ENCODE results near the gene VPS33B.
A peak's percentile ranks its signal among the peaks of the same experiment; 100 is the strongest.

Gene VPS33B

DNA sequence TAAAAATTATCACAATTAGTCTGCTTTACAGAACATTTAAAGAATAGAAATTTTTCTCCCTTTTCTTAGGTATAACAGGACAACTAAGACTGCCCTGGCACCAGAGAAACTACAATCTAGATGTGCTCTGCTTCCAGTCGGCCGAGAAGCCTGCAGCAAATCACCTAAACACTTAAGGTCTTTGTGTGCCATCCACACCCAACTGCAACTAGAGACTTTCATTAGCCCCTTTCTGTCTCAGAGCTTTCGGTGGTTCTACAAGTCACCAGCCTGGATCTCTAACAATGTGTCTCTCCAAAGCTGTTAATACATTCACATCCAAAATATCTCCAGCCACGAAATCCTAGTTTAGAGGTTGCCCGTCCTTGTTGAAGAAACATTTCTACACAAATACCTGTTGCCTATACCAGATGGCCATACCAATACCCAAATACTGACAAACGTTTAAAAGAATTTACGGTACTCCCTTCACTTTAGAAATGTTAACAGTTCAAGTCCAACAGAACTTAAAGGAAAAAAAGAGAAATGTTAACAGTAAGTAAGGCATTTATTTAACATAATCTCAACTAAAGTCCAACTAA is 34.7 kb downstream of the VPS33B start:
- no peak overlapping the region for H3K4me3 ChIP-seq (ENCODE audit: control insufficient read depth, low read depth, low read length)
- DNase-seq (ENCODE audit: low read depth) = no peak
- TF ChIP-seq, protein P1, sequence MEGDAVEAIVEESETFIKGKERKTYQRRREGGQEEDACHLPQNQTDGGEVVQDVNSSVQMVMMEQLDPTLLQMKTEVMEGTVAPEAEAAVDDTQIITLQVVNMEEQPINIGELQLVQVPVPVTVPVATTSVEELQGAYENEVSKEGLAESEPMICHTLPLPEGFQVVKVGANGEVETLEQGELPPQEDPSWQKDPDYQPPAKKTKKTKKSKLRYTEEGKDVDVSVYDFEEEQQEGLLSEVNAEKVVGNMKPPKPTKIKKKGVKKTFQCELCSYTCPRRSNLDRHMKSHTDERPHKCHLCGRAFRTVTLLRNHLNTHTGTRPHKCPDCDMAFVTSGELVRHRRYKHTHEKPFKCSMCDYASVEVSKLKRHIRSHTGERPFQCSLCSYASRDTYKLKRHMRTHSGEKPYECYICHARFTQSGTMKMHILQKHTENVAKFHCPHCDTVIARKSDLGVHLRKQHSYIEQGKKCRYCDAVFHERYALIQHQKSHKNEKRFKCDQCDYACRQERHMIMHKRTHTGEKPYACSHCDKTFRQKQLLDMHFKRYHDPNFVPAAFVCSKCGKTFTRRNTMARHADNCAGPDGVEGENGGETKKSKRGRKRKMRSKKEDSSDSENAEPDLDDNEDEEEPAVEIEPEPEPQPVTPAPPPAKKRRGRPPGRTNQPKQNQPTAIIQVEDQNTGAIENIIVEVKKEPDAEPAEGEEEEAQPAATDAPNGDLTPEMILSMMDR (IDR thresholded peaks at IDR 0.05; ENCODE audit: control insufficient read depth, insufficient read depth, low read depth, low read length, missing control alignments) = no peak

DNA sequence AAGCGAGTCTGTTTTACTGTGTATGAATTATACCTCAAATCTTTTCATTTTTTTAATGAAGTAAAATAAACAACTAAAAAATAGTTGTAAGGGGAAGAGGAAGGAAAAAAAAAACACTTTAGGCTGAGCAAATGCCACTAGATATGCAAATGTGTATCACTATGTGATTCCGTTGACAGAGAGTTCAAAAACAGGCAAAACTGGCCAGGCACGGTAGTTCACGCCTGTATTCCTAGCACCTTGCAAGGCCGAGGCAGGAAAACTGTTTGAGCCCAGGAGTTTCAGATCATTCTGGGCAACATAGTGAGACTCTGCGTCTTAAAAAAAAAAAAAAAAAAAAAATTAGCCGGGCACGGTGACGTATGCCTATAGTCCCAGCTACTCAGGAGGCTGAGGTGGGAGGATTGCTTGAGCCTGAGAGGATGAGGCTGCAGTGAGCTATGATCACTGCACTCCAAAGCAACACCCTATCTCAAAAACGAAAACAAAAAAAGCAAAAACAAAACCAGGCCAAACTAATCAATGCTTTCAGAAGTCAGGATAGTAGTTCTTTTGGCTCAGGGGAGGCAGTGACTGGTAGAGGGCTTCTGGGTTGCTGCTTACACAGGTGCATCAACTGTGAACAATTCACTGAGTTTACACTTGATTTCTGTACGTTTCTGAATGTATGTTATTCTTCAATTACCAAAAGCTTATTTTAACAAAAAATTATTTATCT is 35.4 kb downstream of the VPS33B start:
- TF ChIP-seq, protein P1 (IDR thresholded peaks at IDR 0.05; ENCODE audit: control insufficient read depth, insufficient read depth, low read depth, low read length, missing control alignments) = no peak
- H3K4me3 ChIP-seq (ENCODE audit: control insufficient read depth, low read depth, low read length) = no peak overlapping the region
- DNase-seq (ENCODE audit: low read depth) = no peak

DNA sequence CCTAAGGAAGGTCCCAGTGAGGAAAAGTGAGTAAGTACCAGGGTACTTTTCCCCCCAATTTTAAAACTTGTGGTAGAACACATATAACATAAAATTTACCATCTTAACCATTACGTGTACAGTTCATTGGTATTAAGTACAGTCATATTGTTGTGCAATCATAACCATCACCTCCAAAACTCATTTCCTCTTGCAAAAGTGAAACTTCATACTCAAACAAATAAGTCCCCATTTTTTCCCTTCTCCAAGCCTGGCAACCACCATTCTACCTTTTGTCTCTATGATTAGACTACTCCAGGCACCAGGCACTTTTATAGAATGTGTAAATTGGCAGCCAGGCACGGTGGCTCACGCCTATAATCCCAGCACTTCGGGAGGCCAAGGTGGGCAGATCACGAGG is 40.3 kb downstream of the VPS33B start:
- no peak overlapping the region for H3K4me3 ChIP-seq (ENCODE audit: control insufficient read depth, low read depth, low read length)
- DNase-seq (ENCODE audit: low read depth) = peak; percentile 25
- TF ChIP-seq, protein P1 (IDR thresholded peaks at IDR 0.05; ENCODE audit: control insufficient read depth, insufficient read depth, low read depth, low read length, missing control alignments) = no peak

DNA sequence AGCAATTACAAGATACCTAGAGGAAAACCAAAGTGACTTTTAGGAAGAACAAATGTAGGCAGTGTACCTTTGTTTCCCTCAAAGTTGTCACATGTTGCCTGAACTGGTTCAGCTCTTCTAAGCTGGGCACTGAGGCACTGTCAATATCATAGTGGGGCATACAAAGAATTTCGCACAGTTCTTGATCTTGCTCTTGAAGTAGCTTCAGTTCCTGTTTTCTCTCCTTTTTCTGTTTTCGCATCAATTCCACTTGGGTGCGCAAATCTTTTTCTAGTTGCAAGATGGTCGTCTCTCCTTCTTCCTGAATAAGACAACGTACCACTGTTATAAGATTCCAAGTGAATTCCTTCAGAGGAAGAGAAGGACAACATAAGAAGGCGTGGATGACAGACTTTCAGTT is 40.7 kb downstream of the VPS33B start:
- no peak overlapping the region for H3K4me3 ChIP-seq (ENCODE audit: control insufficient read depth, low read depth, low read length)
- TF ChIP-seq, protein P1 (IDR thresholded peaks at IDR 0.05; ENCODE audit: control insufficient read depth, insufficient read depth, low read depth, low read length, missing control alignments) = no peak
- DNase-seq (ENCODE audit: low read depth) = no peak

DNA sequence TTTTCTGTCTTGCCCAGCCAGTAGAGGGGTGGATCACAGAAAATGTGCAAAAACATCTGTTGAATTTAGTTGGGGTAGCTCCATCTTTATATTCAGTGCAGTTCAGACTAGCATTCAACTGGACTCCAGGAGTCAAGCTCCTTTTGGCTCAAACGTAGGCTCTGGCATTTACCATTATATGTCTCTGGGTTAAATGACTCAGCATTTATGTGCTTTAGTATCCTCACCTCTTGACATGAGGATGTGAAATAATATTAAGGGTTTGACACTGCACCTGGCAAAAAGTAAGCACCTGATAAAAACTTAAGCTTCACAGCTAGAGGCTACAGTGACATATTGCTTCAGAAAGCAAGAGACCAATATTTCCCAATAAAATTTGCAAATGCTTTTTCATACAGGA is 42.8 kb downstream of the VPS33B start:
- H3K4me3 ChIP-seq (ENCODE audit: control insufficient read depth, low read depth, low read length) = no peak overlapping the region
- DNase-seq (ENCODE audit: low read depth) = no peak
- TF ChIP-seq, protein P1 (IDR thresholded peaks at IDR 0.05; ENCODE audit: control insufficient read depth, insufficient read depth, low read depth, low read length, missing control alignments) = no peak

DNA sequence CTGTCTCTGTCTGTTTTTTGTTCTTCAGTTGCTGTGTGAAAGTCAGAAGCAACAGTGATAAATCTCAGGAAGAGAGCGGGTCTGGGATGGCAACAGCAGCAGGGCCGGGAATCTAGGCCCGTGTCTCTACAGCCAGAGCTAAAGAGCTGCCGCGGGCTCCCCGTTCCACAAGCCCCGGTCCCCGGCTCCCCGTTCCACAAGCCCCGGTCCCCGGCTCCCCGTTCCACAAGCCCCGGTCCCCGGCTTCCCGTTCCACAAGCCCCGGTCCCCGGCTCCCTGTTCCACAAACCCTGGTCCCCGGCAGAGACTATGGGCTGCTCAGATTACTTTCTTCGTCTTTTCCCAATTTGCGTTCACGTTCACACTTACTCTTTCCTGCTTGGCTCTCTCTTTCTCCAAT is 48.2 kb downstream of the VPS33B start:
- H3K4me3 ChIP-seq (ENCODE audit: control insufficient read depth, low read depth, low read length) = no peak overlapping the region
- TF ChIP-seq, protein P1 (IDR thresholded peaks at IDR 0.05; ENCODE audit: control insufficient read depth, insufficient read depth, low read depth, low read length, missing control alignments) = no peak
- DNase-seq (ENCODE audit: low read depth) = no peak

Data from AG09309 (cell line).